HL-60/S4 treated with phorbol 12-myristate 13-acetate at 8.2 ng/mL for 4 days and 3 days (cell line): Measurements from ENCODE around the gene ZNF543.

Source experiments
- in situ Hi-C: fragments of 300-500 bp; cut with MboI; formaldehyde crosslinking; loops from 2 replicates; pipeline ENCODE4 v1.15.0; 2022; ENCODE audit warnings: low sequenced_read_pairs

Gene ZNF543

GRCh38 chr19:57377498-57378146, 57.4 kb downstream of the ZNF543 start:
- in situ Hi-C loops, result no loop called here
